ENCODE measurements around the gene AK9.
A peak's percentile ranks its signal among the peaks of the same experiment; 100 is the strongest.

The AK9 gene

GRCh38 chr6:109456710-109457561 is 234.1 kb downstream of the AK9 start:
- CTCF ChIA-PET = interaction anchor here (0.7 to 7.9 kb wide), 3 partner anchors 9 to 269 kb away, joined by 3 to 65 read pairs (median 7); partner anchors contain the start of genes PPIL6 and SMPD2
- no peak for DNase-seq (ENCODE audit: low read depth, low spot score)
- peak overlapping the region; percentile 92 for H3K4me3 ChIP-seq (ENCODE audit: low read depth, low read length)
- TF ChIP-seq, protein P1, sequence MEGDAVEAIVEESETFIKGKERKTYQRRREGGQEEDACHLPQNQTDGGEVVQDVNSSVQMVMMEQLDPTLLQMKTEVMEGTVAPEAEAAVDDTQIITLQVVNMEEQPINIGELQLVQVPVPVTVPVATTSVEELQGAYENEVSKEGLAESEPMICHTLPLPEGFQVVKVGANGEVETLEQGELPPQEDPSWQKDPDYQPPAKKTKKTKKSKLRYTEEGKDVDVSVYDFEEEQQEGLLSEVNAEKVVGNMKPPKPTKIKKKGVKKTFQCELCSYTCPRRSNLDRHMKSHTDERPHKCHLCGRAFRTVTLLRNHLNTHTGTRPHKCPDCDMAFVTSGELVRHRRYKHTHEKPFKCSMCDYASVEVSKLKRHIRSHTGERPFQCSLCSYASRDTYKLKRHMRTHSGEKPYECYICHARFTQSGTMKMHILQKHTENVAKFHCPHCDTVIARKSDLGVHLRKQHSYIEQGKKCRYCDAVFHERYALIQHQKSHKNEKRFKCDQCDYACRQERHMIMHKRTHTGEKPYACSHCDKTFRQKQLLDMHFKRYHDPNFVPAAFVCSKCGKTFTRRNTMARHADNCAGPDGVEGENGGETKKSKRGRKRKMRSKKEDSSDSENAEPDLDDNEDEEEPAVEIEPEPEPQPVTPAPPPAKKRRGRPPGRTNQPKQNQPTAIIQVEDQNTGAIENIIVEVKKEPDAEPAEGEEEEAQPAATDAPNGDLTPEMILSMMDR (IDR thresholded peaks at IDR 0.05; ENCODE audit: insufficient read depth, low read length, missing control alignments) = no peak
- POLR2A ChIA-PET = interaction anchor here (1.3 to 1.6 kb wide), 2 partner anchors 15 to 16 kb away, joined by 3 read pairs; partner anchors contain the start of genes PPIL6 and SMPD2

GRCh38 chr6:109456111-109456583 is 234.9 kb downstream of the AK9 start:
- peak overlapping the region; percentile 92 for H3K4me3 ChIP-seq (ENCODE audit: low read depth, low read length)
- ChIA-PET POLR2A (interaction anchor here (1.2 to 1.6 kb wide), 3 partner anchors 12 to 15 kb away, joined by 3 read pairs; partner anchors contain the start of genes PPIL6 and SMPD2), CTCF (interaction anchor here (1.4 to 7.9 kb wide), 2 partner anchors 9 to 14 kb away, joined by 7 to 65 read pairs; partner anchors contain the start of genes PPIL6 and SMPD2)
- DNase-seq (ENCODE audit: low read depth, low spot score) = no peak
- TF ChIP-seq, protein P1 (IDR thresholded peaks at IDR 0.05; ENCODE audit: insufficient read depth, low read length, missing control alignments) = no peak

DNA sequence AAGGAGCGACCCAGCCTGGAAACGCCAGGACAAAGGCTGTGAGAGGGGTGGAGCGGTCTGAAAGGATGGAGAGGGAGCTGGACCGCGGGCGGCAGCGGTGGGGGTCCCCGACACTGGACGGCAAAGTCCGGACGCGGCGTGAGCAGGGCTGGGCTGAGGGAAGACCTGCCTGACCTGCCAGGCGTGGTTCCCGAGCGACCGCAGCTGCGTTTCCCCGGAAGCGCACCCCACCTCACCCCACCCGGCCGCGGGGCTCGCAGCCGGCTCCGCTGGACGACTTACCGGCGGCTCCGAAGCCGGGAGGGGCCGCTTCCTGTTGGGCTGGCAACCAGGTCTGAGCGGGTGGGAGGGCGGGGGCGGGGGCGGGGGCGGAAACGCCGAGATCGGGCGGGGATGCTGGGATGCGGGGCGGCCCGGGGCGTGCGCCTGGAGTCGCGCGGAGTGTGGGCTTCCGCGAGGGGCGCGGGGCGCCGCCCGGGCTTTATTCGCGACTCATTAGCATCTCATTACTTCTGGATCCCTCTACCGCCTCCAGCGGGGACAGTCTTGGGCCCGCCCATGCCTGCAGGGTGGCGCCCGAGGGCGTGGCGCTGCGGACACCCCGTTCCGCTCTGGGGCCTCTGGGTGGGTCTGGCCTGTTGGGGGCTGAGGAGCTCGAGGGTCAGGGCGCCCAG is 235.4 kb downstream of the AK9 start, which contains the start of gene MICAL1:
MICAL1 (minus strand) TSS at position 336 of the 674 bp plus-strand sequence. CDS start 1,576 bp downstream, outside the sequence.
- TF ChIP-seq, protein P1 (IDR thresholded peaks at IDR 0.05; ENCODE audit: insufficient read depth, low read length, missing control alignments) = peak; percentile 50
- peak within 1 kb of the TSS; percentile 92 for H3K4me3 ChIP-seq (ENCODE audit: low read depth, low read length)
- POLR2A ChIA-PET = interaction anchor here (0.6 to 3.0 kb wide), 5 partner anchors 11 to 73 kb away, joined by 3 to 12 read pairs (median 3); partner anchors contain the start of genes CD164, PPIL6 and SMPD2
- CTCF ChIA-PET = interaction anchor here (1.4 to 7.9 kb wide), 2 partner anchors 9 to 14 kb away, joined by 7 to 65 read pairs; partner anchors contain the start of genes PPIL6 and SMPD2
- no peak for DNase-seq (ENCODE audit: low read depth, low spot score)

- TF ChIP-seq, protein P1 (IDR thresholded peaks at IDR 0.05; ENCODE audit: insufficient read depth, low read length, missing control alignments) = no peak
- CTCF ChIA-PET = interaction anchor here (1.2 to 7.9 kb wide), 5 partner anchors 10 to 724 kb away, joined by 3 to 65 read pairs (median 6); partner anchors contain the start of genes PPIL6 and SMPD2
- peak overlapping the region; percentile 92 for H3K4me3 ChIP-seq (ENCODE audit: low read depth, low read length)
- POLR2A ChIA-PET = interaction anchor here (0.6 to 3.0 kb wide), 3 partner anchors 10 to 72 kb away, joined by 3 to 12 read pairs (median 6); partner anchors contain the start of genes CD164 and SMPD2
- no peak for DNase-seq (ENCODE audit: low read depth, low spot score)
Observed at GRCh38 chr6:109454496-109455436, 236.2 kb downstream of the AK9 start.
